Activated T-helper 9 cell treated with anti-CD3 and anti-CD28 coated beads, Interleukin-2, amount 50 U/mL, for 16 hours (primary cell): ENCODE data around the gene ZNF175.

ENCODE experiments used
- DNase-seq: peaks from one replicate; pipeline ENCODE4 v3.0.0-alpha.2; 2020; ENCODE audit warnings: low read depth

The ZNF175 gene

DNA sequence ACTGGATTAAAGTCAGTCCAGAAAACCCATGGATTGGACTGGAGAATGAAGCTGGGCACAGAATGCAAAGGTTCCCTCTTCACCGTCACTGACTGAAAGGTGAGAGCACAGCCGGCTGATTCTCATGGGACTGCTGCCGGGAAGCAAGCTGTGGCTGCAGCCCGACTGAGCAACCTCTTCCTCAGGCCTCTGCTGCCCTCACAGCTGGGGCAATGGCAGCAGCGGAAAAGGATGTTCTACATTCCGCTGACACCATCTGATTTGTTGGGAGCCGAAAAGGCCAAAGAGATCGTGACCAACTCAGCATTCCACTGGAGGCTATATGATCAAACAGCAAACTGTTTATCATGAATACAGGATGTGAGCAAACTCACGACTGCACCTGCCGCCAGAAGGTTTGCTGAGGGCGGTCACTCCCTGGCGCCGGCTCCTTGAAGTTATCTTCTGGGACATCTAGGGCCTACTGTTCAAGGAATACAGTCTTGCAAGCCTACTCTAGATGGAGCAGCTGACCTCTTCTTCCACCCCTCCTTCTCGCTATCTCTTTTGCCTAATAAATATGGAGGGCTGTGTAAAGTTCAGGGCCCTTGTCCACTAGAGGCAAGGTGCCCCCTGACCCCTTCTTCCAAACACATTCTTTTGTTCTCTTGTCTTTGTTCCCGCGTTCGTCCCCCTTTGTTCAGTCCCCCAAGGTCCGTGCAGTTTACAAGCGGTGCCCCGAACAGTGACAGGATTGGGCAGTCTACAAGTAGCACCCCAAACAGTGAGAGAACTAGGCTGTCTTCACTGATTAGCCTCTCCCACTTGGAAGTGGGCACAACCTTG is 20.0 kb upstream of the ZNF175 start:
- no peak for DNase-seq

DNA sequence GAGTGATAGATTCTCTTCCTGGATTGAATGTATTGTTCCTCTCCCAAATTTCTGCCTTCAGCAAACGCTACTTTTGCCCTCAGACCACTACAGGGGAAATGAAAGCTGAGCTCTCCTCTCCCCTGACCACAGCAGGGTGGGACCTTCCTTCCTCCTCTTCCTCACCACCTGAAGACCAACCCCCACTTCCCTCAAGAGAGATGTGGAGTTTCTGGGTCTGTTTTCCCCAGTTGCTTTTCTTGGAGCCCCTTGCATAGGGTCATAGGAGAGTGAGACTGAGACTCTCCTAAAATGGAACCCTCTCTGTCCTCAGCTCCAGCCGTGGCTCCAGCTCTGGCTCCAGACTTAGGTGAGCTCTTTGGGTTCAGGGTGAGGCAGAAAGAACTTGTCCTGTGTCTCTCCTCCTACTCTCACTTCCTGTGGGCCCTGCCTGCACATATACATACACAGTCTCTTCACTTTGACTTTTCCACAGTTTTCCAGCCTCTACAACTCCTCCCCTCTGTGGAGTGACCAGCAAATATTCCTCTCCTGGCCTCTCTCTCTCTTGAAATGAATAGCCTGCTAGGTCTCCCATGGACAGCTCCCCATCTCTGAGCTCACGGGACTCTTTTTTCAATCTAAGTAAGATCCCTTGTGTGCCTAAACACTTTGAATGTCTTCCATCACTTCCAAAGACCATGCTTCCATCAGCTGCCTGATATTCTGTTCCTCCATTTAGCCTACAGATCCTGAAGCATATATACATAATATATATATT is 19.2 kb upstream of the ZNF175 start:
- DNase-seq: no peak

DNA sequence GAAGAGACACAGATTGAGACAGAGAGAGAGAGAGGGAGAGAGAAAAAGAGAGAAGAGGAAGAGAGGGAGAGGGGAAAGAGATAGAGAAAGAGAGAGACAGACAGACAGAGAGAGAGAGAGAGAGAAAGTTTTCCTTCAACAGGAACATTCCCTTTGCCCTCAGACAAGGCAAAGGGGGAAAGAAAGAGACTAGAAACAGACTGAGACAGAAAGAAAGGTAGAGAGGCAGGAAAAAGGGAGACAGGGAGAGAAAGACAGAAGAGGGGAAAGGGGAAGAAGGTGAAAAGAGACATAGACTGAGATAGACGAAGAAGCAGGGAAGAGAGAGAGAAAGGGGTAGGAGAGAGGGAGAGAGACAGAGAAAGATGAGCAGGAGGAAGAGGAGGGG is 18.5 kb upstream of the ZNF175 start:
- DNase-seq: no peak

DNA sequence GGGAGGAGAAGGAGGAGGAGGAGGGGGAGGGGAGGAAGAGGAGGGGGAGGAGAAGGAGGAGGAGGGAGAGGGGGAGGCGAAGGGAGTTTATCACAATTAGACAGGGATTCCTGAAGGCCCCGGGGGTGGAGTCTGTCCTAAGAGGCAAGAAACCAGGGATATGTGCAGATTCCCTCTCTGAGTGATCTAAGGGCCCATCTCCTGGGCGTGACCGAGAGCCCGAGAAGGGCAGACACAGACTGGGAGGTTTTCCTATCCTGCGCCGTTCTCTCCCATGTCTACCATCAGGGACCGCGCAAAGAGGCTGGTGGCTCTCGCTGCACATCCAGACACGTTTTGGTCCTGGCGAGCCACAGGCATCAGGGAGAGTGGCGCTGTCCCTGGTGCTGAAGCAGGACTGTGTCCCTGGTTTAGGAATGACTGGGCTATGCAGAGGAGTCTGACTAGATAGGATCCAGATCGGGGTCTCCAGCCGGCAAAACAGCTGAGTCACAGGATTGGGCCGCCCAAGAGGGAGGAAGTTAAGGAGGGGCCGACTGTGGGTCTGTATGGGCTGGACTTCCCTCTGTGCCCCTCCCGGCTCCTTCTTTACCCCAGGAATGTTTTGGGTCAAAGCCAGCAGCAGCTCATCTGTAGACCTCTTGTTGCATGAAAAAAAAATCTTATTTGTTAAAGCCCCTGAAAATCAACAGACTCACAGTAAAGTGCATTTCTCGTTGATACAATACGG is 17.9 kb upstream of the ZNF175 start:
- no peak for DNase-seq

DNA sequence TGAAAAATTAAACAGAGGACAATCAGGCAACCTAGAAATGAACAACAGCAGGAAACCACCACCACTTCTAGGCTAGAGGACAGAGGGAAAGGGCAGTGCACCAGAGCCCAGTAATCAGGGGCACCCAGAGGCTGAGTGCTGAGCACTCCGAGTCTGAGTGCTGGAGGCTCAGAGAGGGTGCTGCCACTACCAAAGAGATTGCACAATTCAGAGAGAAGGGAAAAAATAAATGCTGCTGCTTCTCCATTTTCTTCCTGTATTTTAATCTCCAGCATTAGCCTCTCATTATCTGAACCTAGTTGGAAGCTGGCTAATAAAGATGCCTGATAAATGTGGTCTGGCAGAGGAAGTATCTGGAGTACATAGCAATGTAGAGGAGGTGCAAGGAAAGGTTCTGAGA is 11.8 kb upstream of the ZNF175 start:
- no peak for DNase-seq

DNA sequence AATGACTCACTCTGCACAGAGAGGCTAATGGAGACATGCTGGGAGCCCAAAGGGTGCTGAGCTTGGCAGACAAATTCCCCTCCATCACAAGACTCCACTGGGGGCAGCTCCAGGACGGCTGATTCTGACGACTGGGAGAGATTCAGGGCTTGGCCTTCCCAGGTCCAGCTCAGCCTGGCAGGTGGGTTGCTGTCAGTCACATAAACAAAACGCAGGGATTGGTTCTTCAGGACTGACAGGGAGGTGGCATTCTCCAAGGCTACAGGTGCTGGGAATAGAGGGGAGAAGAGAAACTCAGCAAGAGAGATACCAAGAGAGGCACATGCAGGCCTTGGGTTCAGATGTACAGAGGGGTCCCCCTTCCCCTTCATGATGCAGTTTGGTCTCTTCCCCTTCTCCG is 10.7 kb upstream of the ZNF175 start:
- no peak for DNase-seq

DNA sequence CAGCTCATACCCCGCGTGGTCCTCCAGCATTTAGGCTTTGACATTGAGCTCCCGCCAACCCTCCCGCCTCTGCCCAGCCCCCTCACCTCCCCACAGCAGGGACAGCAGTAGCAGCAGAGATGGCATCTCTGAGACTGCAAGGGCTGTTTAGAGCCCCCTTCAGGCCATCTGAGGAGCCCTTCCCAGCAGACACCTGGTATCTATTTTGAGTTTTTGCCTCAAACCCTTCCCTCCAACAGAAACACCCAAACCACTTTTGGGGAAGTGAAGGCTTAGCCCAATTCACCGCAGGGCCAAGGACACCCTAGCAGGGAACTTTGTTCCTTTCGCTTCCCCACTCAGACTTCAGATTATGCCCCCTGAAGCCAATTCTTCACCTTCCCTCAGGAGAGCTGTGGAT is 6.3 kb upstream of the ZNF175 start:
- no peak for DNase-seq

DNA sequence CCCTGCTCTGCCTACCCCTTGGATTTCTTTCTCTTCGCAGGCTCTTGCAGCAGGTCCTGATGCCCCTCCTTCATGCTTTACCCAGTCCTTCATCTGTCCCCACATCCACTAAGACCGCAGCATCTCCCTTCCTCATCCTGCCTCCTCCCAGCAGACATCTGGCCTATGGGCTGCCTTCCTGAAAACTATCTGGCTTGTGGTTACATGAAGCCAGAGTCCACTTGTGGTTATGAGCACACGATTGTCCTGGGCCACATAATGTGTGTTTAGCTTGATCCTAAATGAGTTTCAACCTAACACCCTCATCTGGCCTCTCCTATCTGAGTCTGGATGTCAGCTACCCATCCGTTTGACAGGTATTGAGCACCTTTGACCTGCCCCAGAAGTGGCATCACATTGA is 5.5 kb upstream of the ZNF175 start:
- no peak for DNase-seq

DNA sequence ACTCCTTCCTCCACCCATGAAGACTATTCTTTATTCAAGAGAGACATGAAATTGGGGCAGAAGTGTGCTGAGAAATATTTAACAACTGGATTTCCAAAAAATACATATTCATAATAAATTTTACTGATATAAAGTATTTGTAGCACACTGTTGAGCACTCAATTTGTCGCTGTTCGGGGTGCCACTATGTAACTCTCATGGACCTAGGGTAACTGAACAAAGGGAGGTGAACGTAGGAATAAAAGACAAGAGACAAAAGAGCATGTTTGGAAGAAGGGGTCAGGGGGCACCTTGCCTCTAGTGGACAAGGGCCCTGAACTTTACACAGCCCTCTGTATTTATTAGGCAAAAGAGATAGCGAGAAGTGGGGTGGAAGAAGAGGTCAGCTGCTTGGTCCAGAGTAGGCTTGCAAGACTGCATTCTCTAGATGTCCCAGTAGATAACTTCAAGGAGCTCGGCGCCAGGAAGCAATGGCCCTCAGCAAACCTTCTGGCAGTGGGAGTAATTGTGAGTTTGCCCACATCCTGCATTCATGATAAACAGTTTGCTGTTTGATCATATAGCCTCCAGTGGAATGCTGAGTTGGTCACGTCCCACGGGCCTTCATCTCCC is 4.5 kb upstream of the ZNF175 start:
- DNase-seq: no peak

DNA sequence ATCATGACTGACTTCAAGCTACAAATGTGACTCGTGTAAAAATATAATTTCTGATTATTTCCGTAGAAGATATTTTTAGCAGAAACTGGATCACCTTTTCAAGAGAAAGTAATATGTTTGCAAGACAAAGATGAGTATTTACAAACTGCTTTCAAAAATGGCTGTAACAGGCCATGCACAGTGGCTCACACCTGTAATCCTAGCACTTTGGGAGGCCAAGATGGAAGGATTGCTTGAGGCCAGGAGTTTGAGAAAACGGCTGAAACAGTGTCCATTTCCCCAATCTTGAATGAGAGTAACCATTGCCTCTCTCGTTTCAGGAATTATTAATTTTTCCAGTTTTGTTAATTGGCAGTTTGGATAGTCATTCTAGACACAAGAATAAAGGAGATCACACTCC is 3.5 kb upstream of the ZNF175 start:
- DNase-seq: no peak

DNA sequence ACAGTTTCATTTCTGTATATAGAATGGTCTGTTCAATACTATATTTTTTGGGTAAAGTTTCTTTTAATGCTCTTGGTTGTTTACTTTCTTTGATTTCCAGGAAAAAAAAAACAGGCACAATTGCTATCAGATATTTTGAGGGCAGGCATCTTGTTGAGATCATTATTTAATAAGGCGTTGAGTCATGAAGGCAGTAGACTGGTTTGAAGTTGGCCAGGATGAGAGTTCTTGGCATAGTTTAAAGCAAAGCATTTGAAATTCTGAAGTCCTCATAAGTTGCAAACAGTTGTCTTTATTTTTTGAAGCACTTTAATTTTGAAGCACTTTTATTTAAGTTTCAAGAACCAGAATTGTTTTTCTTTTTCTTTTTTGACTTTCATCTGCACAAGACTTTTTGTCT is 2.6 kb upstream of the ZNF175 start:
- DNase-seq: no peak

DNA sequence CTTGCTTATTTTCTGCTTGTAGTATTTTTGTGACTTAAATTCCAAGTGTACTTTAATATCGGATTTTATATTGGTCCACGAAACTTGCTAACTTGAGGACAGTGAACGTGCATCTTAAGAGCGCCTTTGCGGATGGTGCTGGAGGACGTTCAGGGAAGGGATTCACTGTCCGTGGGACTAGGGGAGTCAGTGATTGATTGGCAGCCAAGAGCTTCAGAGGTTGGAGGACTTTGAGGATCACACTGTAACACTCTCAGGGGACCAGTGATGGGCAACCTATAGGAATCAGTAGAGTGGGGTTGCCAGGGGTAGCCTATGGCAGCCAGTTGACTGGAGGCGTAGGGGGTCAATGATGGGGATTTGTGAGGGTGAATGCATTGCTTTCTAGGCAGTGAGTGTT is 516 bp downstream of the ZNF175 start:
- no peak for DNase-seq

DNA sequence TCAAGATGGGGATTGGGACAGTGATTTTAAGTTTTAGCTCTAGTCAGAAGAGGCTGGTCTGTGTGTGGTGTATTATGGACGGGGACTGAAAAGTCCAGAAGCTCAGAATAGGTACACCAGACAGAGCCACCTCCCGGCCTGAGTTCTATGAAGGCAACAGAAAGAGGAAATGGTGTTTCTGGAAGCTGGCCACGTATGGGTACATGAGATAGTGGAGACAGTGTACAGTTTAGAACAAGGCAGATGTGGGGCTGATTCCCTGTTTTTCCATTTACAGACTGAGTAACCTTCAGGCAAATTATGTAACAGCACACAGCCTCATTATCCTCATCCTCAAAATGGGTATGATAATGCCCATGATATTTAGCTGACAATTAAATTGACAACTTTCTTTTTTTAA is 1.3 kb downstream of the ZNF175 start:
- DNase-seq: no peak

DNA sequence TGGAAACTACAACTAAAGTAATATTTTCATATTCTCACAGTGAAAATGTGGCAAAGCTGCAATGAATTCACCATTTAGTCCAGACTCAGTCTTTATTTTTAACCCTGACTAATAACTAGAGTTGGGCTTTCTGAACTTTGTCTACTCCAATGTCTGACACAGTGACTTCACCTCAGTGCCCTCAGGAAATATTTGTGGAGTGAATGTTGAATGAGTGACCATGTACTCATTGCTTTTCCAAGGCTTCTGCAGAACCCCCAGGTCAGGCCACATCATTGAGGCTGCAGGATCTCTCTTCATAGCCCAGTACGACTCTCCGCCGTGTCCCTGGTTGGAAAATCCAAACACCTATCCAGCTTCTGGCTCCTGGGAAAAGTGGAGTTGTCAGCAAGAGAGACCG is 1.8 kb downstream of the ZNF175 start:
- no peak for DNase-seq

DNA sequence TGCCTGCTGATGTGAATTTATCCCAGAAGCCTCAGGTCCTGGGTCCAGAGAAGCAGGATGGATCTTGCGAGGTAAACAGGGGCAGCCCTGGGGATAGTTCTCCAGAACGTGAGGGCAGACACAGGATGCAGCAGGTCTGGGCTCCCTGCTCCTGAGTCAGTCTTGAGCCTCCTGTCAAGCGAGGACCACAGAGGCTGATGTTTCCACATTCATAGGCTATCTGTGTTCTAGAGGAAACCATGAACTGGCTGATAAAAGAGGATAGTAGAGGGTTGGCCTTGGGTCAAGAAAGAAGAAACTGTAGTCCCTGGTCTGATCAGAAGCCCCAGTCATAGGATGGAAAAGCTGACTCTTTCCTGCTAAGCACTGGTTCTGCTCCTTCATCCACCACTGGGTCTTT is 2.2 kb downstream of the ZNF175 start:
- no peak for DNase-seq

DNA sequence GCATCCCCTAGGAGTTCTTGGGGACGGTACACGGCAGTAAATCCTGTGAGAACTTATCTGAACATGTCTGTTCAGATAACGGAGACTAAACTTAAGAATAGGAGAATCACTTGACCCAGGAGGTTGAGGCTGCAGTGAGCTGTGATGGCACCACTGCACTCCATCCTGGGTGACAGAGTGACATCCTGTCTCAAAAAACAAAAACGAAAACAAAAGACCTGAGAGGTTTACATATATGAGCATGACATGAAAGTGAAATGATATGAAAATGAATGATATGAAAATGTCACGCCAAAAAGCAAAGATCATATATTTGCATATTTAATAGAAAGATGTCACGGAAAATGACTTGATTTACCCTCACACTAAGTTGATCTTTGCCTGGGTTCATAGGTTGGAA is 5.8 kb downstream of the ZNF175 start:
- no peak for DNase-seq

DNA sequence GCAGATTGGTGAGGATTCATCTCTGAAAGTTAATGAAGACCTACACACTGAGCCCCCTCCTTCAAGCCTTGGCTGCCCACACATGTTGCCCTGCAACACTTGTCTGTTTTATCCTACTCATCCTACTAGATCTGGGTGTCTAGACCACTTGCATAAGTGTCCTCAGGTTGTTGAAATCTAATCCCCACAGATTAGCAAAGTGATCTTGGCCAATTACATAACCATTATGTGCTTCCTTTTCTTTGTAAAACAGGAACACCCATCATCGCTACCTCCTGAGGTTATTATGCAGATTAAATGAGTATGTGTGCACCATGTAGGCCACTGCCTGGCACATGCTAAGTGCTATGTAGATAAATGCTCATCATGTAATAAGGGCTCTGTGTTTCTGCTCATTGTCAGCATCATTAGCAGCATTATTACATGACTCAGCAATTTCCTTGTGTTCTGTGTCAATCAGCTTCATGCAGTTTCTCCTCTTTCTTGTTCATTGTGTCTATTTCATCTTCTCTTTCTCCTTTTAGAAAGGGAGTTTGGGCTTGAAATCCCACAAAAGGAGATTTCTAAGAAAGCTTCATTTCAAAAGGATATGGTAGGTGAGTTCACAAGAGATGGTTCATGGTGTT is 15.1 kb downstream of the ZNF175 start:
- DNase-seq: no peak

DNA sequence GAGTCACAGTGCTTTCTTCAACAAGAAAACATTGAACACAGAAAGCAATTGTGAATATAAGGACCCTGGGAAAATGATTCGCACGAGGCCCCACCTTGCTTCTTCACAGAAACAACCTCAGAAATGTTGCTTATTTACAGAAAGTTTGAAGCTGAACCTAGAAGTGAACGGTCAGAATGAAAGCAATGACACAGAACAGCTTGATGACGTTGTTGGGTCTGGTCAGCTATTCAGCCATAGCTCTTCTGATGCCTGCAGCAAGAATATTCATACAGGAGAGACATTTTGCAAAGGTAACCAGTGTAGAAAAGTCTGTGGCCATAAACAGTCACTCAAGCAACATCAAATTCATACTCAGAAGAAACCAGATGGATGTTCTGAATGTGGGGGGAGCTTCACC is 15.7 kb downstream of the ZNF175 start:
- DNase-seq: no peak

DNA sequence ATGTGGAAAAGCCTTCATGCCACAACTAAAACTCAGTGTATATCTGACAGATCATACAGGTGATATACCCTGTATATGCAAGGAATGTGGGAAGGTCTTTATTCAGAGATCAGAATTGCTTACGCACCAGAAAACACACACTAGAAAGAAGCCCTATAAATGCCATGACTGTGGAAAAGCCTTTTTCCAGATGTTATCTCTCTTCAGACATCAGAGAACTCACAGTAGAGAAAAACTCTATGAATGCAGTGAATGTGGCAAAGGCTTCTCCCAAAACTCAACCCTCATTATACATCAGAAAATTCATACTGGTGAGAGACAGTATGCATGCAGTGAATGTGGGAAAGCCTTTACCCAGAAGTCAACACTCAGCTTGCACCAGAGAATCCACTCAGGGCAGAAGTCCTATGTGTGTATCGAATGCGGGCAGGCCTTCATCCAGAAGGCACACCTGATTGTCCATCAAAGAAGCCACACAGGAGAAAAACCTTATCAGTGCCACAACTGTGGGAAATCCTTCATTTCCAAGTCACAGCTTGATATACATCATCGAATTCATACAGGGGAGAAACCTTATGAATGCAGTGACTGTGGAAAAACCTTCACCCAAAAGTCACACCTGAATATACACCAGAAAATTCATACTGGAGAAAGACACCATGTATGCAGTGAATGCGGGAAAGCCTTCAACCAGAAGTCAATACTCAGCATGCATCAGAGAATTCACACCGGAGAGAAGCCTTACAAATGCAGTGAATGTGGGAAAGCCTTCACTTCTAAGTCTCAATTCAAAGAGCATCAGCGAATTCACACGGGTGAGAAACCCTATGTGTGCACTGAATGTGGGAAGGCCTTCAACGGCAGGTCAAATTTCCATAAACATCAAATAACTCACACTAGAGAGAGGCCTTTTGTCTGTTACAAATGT is 16.4 kb downstream of the ZNF175 start:
- DNase-seq: no peak

DNA sequence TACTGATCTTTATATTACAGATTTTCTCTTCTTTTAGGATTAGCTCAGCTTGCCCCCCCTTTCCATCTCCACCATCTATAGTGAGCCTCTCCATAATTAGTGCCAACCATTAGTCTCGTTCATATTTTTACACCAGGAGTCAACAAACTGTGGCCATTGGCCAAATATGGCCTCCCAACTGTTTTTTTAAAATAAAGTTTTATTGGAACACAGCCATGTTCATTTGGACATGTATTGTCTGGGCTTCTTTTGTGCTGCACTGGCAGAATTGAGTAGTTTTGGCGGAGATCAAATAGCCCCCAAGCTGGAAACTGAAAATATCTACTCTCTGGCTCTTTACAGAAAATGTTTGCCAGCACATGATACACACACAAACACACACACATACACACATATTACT is 18.4 kb downstream of the ZNF175 start:
- no peak for DNase-seq

DNA sequence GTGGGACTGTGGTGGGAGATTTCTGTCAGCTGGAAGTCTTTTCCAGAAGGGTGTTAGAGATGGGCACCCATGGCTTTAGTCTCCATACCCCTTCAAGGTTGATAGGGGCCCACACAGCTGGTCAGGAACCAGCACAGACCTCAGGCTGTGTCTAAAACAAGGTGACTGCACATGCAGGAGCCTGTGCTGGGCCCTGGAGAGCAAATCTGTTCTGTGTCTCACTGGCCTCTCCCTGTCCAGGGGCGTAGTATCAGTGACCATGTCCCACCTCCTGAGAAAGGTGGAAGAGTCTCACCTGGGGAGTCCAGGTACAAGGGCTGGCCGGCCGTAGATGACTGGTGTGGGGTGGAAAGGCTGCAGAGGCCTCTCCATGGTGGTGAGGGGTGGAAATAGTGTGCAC is 19.4 kb downstream of the ZNF175 start:
- DNase-seq: no peak
